NOMO-1 treated with DMSO at 0.1 percent for 48 hours (cell line): Measurements from ENCODE around the gene KMT2A.
"Not testable (repeated sequence)": the region's sequence is repeated elsewhere in the genome, so short reads cannot be mapped to it uniquely, and the experiment has no call there.

ENCODE experiments used
- DNase-seq: peaks from one replicate; lab custom pipeline; 2025; ENCODE audit not compliant: unreplicated experiment; lab: John Stamatoyannopoulos, UW

KMT2A gene

DNA sequence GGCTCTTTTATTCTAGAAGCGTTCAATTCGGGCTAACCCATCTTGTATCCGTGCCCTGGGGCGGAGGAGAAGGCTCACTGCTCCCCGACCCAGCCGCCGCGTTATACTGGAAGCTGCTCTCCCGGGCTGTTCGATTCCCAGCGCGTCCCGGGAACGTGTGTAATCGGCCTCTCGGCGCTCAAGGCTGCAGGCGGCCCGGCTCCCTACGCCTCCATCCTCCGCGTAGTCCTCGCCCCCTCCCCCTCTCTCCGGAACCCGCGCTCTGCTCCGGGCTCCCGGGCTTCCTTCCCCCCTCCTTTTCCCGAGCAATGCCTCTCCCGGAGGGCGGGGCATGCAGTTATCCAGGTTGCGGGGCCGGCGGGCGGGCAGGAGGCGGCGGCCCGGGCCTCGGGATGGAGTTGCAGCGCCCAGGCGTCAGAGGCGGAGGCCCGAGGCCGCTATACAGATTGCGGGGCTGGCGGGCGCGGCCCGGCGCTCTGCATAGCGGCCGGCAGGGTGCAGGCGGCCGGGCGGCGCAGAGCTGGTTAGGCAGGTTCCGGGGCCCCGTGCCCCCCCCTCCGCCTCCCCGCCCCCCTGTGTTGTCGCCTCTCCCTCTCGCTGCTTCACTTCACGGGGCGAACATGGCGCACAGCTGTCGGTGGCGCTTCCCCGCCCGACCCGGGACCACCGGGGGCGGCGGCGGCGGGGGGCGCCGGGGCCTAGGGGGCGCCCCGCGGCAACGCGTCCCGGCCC, at the start of gene KMT2A:
TSS of gene KMT2A (plus strand) at position 600 of the 732 bp plus-strand sequence. CDS start at position 621, 21 bp downstream.
- peak; percentile 87 for DNase-seq

GRCh38 chr11:118396097-118396501, 40.2 kb upstream of the KMT2A start:
- no peak for DNase-seq

DNA sequence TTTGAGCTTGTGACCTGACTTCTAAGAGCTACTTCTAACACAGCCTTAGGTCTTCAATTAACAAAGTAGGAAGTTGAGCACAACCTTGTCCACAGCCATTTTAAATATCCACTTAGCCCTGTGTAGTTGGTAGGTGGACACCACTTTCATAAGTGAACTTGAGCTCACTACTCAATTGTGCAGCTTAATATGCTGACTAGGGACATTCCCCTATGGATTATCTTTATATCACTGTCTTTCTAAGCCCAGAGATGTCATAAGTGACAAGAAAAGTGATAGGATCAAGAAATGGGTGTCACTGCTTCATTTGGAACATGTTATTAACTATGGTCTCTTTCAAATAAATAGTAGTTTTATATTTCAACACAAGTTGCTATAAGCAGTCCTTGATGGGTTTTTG, 38.8 kb upstream of the KMT2A start:
- DNase-seq, result no peak

DNA sequence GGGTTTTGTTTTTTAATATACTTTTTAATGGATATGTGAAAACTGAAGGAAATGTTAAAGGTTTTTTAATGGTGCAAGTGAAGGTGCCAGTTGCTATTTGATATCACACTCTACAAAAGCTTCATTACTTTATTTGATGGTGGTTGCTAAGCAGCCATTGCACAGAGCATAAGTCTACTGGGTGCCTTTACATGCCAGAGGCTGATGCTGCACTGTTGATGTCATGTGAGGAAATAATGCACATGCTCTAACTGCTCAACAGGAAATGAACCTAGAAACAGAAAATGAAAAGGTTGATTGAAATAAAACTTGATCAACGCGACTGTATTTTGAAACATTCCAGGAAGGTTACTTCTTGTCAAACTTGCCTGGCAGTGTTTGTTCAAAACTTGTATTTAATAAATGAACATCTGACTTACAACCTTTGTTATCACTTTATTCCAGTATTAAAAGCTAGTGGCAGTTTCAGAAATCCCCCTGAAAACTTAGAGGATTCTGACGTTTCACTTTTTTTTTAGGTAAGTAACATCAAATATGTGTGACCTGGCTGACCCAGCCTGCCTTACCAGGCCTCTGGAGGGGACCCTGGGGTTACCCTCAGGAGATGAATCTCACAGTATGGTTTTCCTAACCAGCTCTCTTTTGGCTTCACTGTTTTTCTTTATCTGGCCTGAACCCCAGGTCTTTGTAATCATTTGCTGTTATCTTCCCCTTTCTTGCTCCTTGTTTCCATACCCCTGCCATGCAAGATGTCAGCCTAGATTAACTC, 37.3 kb upstream of the KMT2A start:
- DNase-seq, result no peak

- peak; percentile 83 for DNase-seq
These were observed 35.0 kb upstream of the KMT2A start, which contains the start of gene ATP5MG for GRCh38 chr11:118401151-118401879. ATP5MG (plus strand) TSS chr11:118401606; CDS start chr11:118401666, 60 bp downstream.

DNA sequence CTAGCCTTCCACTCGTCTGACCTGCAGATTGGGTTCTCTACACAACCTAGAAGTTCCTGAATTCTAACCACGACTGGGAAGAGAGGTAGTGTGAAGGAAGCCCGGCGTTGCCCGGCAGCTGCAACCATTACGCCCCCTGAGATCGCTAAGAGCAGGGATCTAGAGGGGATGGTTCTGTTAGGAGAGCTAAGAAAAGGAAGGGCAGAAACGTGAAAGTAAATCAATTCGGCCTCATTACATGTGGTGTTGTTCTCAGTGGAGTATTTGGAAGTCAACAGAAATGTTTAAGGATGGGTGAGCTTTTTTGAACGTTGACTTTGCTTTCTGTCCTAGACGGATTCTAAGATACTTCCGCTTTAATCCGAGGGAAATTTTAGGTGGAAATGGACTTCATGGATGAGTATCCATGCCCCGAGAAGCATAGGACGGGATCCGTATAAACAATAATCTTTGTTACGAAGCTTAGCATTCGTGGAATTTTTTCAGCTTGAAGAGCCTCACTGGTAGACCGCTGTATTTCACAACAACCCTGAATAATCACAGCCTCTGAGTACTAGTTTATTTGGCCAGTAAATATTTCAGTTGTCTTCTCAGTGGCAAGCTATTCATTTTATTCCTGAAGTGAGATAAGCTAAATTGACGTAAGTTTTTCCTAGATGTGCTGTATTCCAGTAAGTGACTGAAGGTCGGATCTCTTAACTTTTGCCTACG, 34.3 kb upstream of the KMT2A start:
- DNase-seq, result peak; percentile 31

DNA sequence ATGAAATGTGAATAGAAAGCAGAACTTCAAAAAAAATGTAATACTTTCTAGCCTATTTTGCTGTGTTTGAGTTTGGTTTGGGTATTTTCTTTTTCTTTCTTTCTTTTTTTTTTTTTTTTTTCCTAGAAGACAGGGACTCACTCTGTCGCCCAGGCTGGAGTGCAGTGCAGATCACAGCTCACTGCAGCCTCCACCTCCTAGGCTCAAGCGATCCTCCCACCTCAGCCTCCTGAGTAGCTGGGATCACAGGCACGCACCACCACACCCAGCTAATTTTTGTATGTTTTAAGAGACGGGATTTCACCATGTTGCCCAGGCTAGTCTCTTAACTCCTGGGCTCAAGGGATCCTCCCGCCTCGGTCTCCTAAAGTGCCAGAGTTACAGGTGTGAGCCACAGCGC, 33.7 kb upstream of the KMT2A start:
- not testable (repeated sequence) for DNase-seq

GRCh38 chr11:118406599-118407166, 29.6 kb upstream of the KMT2A start:
- DNase-seq, result no peak

- no peak for DNase-seq
These were observed 26.1 kb upstream of the KMT2A start for GRCh38 chr11:118410055-118410745.

DNA sequence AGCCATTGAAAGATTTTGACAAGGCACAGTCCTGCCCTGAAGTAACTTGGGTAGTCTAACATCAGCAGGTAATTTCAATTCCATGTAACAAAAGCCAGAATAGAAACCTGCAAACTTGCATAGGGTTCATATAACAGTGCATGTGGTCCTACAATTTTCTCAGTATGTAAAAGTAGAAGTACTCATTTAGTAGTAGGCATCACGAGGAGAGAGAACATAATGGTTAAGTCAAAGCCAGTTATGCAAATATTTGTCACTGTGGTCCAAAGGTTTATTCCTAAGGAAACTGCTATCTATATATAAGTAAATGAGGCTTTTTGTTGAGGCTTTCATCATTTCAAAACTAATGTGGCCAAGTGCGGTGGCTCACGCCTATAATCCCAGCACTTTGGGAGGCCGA, 24.8 kb upstream of the KMT2A start:
- no peak for DNase-seq

DNA sequence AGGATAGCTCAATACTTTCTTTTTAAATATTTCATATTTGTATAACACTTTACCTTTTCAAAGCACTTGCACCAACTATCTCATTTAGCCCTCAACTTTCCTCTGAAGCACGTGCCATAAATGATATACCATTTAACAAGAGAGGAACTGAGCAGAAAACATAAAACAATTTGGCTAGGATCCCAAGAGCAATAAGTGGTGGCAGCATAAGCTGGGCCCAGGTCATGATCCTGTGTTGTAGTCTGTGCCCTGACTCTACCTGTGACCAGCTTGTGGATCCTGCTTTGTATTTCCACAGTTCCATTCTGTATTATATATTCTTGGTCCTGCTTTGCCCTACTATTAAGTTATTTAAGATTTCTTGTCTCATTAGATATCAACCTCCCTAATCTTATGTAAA, 23.4 kb upstream of the KMT2A start:
- DNase-seq, result no peak

GRCh38 chr11:118415062-118415738, 21.1 kb upstream of the KMT2A start:
- no peak for DNase-seq

DNA sequence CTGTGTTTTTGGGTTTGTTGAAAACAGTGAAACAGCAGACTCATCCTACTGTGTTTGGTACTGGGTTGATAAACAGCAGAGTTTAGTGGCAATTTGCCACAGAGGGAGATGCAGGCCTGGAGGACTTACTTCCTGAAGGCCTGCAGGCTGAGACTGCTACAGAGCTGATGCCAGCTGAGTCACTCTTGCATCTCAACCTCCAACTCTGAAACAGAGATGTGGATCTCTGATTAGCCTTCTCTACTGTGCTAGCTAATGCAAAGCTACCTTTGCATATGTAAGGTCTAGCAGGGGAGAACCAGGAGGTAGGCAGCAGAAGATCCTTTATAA, 20.6 kb upstream of the KMT2A start:
- DNase-seq, result no peak

- not testable (repeated sequence) for DNase-seq
These were observed 19.4 kb upstream of the KMT2A start for GRCh38 chr11:118416900-118417299.

DNA sequence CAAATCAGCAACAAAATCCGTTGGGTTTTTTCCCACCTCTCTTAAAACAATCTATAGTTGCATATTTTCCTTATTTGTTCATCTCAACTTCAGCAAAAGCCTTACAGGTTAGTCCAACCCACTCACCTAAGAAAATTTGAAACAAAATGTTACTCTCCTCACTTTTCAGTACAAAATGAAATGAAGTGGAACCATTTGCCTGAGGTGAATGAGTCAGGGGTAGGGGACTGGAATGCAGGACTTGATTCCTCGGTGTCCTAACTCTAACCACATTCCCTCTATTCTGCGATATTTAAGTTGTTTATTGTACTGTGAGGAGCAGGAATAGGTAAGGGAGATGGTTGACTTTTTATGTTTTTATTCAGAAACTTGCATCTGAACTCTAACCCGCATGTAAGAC, 18.5 kb upstream of the KMT2A start:
- no peak for DNase-seq

DNA sequence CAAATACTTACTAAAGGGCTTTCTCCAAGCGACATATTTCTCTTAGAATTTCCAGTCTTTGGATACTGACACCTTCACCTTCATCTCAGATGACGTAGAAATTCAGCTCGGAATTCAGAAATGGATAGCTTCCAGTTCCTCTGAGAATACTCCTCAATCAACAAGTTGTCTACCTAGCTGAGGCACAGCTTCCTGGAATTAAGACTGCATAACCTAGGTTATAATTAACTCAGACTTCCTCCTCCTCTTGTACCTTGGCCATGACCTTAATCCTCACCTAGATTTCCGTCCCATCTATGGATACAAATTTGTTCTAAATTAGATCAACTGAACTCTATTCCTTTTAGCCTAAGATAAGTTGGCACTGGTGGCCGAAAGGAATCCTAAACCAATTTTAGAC, 17.5 kb upstream of the KMT2A start:
- no peak for DNase-seq

DNA sequence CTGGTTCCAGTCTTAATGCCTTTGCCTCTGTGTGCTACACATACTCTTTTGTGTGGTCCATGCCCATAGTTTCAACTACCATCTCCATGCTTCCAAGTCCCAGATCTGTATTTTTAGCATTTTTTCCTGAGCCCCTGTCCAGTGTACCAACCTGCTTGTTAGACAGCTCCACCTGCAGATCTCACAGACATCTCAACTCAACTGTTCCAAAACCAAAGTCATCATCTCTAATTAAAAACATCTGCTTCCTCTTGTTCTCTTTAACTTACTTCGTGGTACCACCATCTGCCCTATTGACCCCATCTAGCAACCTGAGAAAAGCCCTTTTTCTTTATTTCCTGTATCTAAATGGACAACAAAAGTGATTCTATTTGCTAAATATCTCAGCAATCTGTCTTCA, 8.6 kb upstream of the KMT2A start:
- no peak for DNase-seq

GRCh38 chr11:118430956-118431355, 5.3 kb upstream of the KMT2A start:
- DNase-seq, result no peak

DNA sequence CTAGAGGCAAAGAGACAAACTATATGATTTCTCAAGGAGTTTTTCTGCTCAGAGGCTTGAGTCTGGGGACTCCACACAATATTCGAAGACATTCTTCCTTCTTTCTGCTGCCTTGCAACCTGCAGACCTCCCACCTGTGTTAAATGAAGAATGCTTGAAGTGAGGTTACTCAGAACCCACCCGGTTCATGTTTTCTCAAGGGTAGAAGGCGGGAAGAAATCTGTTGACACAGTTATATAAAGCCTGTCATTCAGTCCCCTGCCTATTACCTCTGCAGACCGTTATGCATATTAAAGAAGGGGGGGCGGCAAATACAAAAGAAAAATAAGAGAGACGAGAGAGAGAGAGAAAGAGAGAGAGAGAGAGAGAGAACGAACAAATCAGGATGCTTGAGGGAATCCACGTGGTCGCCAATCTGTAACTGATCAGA, 2.2 kb upstream of the KMT2A start:
- no peak for DNase-seq
